GM12878 (cell line): ENCODE data around the gene MAT1A.

Experiments
- BACH1 ChIP-seq: fragments of 450-650 bp; IDR thresholded peaks from 2 replicates; pipeline ENCODE4 v1.6.1; 2017; ENCODE audit warnings: mild to moderate bottlenecking, borderline replicate concordance
- CTCF ChIP-seq, 3 experiments: IDR thresholded peaks in 2 of 3; conservative IDR thresholded peaks in 1 of 3; 2 replicates each; pipeline ENCODE4 v1.5.1; 2011; ENCODE audit warnings: low read depth in 3 of 3, low read length in 3 of 3, mild to moderate bottlenecking in 3 of 3, control low read depth in 2 of 3, moderate library complexity in 2 of 3, inconsistent platforms in 1 of 3, mixed read lengths in 1 of 3; ENCODE audit not compliant: control insufficient read depth in 2 of 3, insufficient read depth in 1 of 3; ENCODE audit errors: extremely low read depth in 1 of 3
- EGR1 ChIP-seq, 2 experiments: IDR thresholded peaks; 1 replicate in 1 of 2; 2 replicates in 1 of 2; pipeline ENCODE4 v1.6.1; 2011 to 2012; ENCODE audit warnings: low read depth in 2 of 2, low read length in 2 of 2, borderline replicate concordance in 1 of 2, mild to moderate bottlenecking in 1 of 2, moderate library complexity in 1 of 2
- EZH2 ChIP-seq: IDR thresholded peaks from 2 replicates; pipeline ENCODE4 v1.6.1; 2012; ENCODE audit warnings: low read depth, mild to moderate bottlenecking, control low read depth, inconsistent platforms, low read length, borderline replicate concordance; ENCODE audit not compliant: control insufficient read depth
- MEF2A ChIP-seq: IDR thresholded peaks from 2 replicates; pipeline ENCODE4 v1.6.1; 2011; ENCODE audit warnings: low read depth, mild to moderate bottlenecking, low read length, moderate library complexity; ENCODE audit not compliant: insufficient read depth
- NFYB ChIP-seq: IDR thresholded peaks from 2 replicates; pipeline ENCODE4 v1.6.1; 2011; ENCODE audit warnings: low read depth, mild to moderate bottlenecking, low read length, improper control_type of control experiment, moderate library complexity; ENCODE audit not compliant: insufficient read depth
- PAX8 ChIP-seq: fragments of 450-650 bp; IDR thresholded peaks from 2 replicates; pipeline ENCODE4 v1.6.1; 2017; ENCODE audit warnings: mild to moderate bottlenecking, moderate library complexity
- POLR2A ChIP-seq: IDR thresholded peaks from 2 replicates; pipeline ENCODE4 v1.6.1; 2011; ENCODE audit warnings: low read depth, mild to moderate bottlenecking, low read length
- POLR2AphosphoS5 ChIP-seq: IDR thresholded peaks from 2 replicates; pipeline ENCODE4 v1.6.1; 2011; ENCODE audit warnings: mild to moderate bottlenecking, low read length, inconsistent platforms
- RAD51 ChIP-seq: fragments of 450-650 bp; IDR thresholded peaks from 2 replicates; pipeline ENCODE4 v1.6.1; 2016; ENCODE audit warnings: moderate library complexity, mild to moderate bottlenecking, inconsistent platforms
- RFX5 ChIP-seq: IDR thresholded peaks from 2 replicates; pipeline ENCODE4 v1.6.1; 2011; ENCODE audit warnings: low read depth, low read length, improper control_type of control experiment
- SRF ChIP-seq, 2 experiments: IDR thresholded peaks; 2 replicates each; pipeline ENCODE4 v1.6.1; 2011; ENCODE audit warnings: low read depth in 2 of 2, low read length in 2 of 2, mild to moderate bottlenecking in 1 of 2, moderate library complexity in 1 of 2
- TCF12 ChIP-seq: IDR thresholded peaks from 2 replicates; pipeline ENCODE4 v1.6.1; 2011; ENCODE audit warnings: low read depth, mild to moderate bottlenecking, low read length
- ZZZ3 ChIP-seq: IDR thresholded peaks from 2 replicates; pipeline ENCODE4 v1.6.1; 2011; ENCODE audit warnings: low read depth; ENCODE audit not compliant: control insufficient read depth, insufficient read length

- TF ChIP-seq EGR1 (IDR thresholded peaks at IDR 0.05; ENCODE audit: borderline replicate concordance in 1 of 2, low read depth in 2 of 2, low read length in 2 of 2) (no peak), NFYB (no peak), CTCF (IDR thresholded peaks at IDR 0.05 in 2 of 3, conservative IDR thresholded peaks at IDR 0.05 in 1 of 3; ENCODE audit: control insufficient read depth in 2 of 3, extremely low read depth in 1 of 3, insufficient read depth in 1 of 3, low read depth in 3 of 3, low read length in 3 of 3) (no peak), MEF2A (no peak), ZZZ3 (no peak), POLR2A (no peak), PAX8 (no peak), POLR2AphosphoS5 (no peak), BACH1 (no peak), RAD51 (no peak), TCF12 (no peak), RFX5 (no peak), SRF (IDR thresholded peaks at IDR 0.05; ENCODE audit: low read depth in 2 of 2, low read length in 2 of 2) (no peak), EZH2 (no peak)
Observed at GRCh38 chr10:80272793-80273522, 16.5 kb downstream of the MAT1A start.
